HG02798 (cell line): ENCODE measurements around the gene ANKS3.

Experiments
- ATAC-seq: cut with Tn5 transposase; IDR thresholded peaks from one replicate; pipeline ENCODE4 v1.9.1; 2021; ENCODE audit warnings: mild to moderate bottlenecking; ENCODE audit not compliant: unreplicated experiment, poor library complexity

The ANKS3 gene

GRCh38 chr16:4698321-4699045 is 35.6 kb downstream of the ANKS3 start:
- no peak for ATAC-seq

- ATAC-seq, result no peak
Measured at GRCh38 chr16:4697848-4698291, 36.2 kb downstream of the ANKS3 start.

GRCh38 chr16:4696905-4697847 is 36.9 kb downstream of the ANKS3 start:
- ATAC-seq, result no peak

GRCh38 chr16:4696172-4696904 is 37.7 kb downstream of the ANKS3 start:
- no peak for ATAC-seq

GRCh38 chr16:4695473-4696171 is 38.4 kb downstream of the ANKS3 start:
- ATAC-seq, result no peak

- no peak for ATAC-seq
Measured at GRCh38 chr16:4694642-4695451, 39.2 kb downstream of the ANKS3 start.

- ATAC-seq, result peak; percentile 2
Measured at GRCh38 chr16:4693956-4694641, 40.0 kb downstream of the ANKS3 start.

- peak; percentile 92 for ATAC-seq
Measured at GRCh38 chr16:4693296-4693955, 40.6 kb downstream of the ANKS3 start, which contains the start of gene NUDT16L1. Gene NUDT16L1, plus strand, starts transcription at chr16:4693562. Its CDS starts 165 bp downstream, at chr16:4693727.

- peak; percentile 7 for ATAC-seq
Measured at GRCh38 chr16:4692460-4693295, 41.4 kb downstream of the ANKS3 start.

- no peak for ATAC-seq
Measured at GRCh38 chr16:4691666-4692412, 42.2 kb downstream of the ANKS3 start.

GRCh38 chr16:4690946-4691665 is 43.0 kb downstream of the ANKS3 start:
- ATAC-seq, result no peak

- ATAC-seq, result no peak
Measured at GRCh38 chr16:4689864-4690704, 44.0 kb downstream of the ANKS3 start.

- no peak for ATAC-seq
Measured at GRCh38 chr16:4689091-4689671, 44.9 kb downstream of the ANKS3 start.

- no peak for ATAC-seq
Measured at GRCh38 chr16:4688674-4689045, 45.4 kb downstream of the ANKS3 start.
